ENCODE measurements around the gene GARIN1A.

GRCh38 chr7:128665057-128665456 lies 7.0 kb upstream of the GARIN1A start:
- TF ChIP-seq POLR2AphosphoS5 (IDR thresholded peaks at IDR 0.05; ENCODE audit: low read depth, low read length) (no peak), TAF1 (IDR thresholded peaks at IDR 0.05; ENCODE audit: borderline replicate concordance, low read depth, low read length) (no peak), POLR2A (IDR thresholded peaks at IDR 0.05; ENCODE audit: low read depth, low read length) (no peak)
